IgD-negative memory B cell (primary cell): ENCODE measurements around the gene SIPA1L3. TPM values are rescaled to one million over a fixed set of nuclear protein-coding genes. Genes with fewer than 3 reads are reported as not detected.
A peak's percentile ranks its signal among the peaks of the same experiment; 100 is the strongest.
"Not testable (repeated sequence)": the region's sequence is repeated elsewhere in the genome, so short reads cannot be mapped to it uniquely, and the experiment has no call there.

Experiments
- H3K27ac Mint-ChIP-seq, 3 donors: one replicate each; pipeline ENCODE4 v1.8.0; 2020 to 2022; ENCODE audit warnings: mild to moderate bottlenecking in 3 of 3, mixed read lengths in 3 of 3, moderate library complexity in 1 of 3
- H3K27me3 Mint-ChIP-seq: one replicate; pipeline ENCODE4 v1.8.0; 2021; ENCODE audit warnings: mixed read lengths
- H3K36me3 Mint-ChIP-seq: one replicate; pipeline ENCODE4 v1.8.0; 2020; ENCODE audit warnings: mild to moderate bottlenecking, mixed read lengths
- H3K4me1 Mint-ChIP-seq, 3 donors: one replicate each; pipeline ENCODE4 v1.8.0; 2020 to 2022; ENCODE audit warnings: mixed read lengths in 3 of 3, mild to moderate bottlenecking in 1 of 3
- H3K4me3 Mint-ChIP-seq, 4 donors: one replicate each; pipeline ENCODE4 v1.8.0; 2020 to 2022; ENCODE audit warnings: mild to moderate bottlenecking in 4 of 4, mixed read lengths in 4 of 4, moderate library complexity in 3 of 4
- H3K9me3 Mint-ChIP-seq, 3 donors: one replicate each; pipeline ENCODE4 v1.8.0; 2020 to 2021; ENCODE audit warnings: mixed read lengths in 3 of 3, mild to moderate bottlenecking in 1 of 3
- polyA plus RNA-seq: library from polyadenylated mRNA; unstranded; fragments of 300-500 nt; fragmentation: Illumina TruSeq; gene quantifications from one replicate; pipeline ENCODE4 v1.2.3, GENCODE V29; 2021

SIPA1L3 gene, protein sequence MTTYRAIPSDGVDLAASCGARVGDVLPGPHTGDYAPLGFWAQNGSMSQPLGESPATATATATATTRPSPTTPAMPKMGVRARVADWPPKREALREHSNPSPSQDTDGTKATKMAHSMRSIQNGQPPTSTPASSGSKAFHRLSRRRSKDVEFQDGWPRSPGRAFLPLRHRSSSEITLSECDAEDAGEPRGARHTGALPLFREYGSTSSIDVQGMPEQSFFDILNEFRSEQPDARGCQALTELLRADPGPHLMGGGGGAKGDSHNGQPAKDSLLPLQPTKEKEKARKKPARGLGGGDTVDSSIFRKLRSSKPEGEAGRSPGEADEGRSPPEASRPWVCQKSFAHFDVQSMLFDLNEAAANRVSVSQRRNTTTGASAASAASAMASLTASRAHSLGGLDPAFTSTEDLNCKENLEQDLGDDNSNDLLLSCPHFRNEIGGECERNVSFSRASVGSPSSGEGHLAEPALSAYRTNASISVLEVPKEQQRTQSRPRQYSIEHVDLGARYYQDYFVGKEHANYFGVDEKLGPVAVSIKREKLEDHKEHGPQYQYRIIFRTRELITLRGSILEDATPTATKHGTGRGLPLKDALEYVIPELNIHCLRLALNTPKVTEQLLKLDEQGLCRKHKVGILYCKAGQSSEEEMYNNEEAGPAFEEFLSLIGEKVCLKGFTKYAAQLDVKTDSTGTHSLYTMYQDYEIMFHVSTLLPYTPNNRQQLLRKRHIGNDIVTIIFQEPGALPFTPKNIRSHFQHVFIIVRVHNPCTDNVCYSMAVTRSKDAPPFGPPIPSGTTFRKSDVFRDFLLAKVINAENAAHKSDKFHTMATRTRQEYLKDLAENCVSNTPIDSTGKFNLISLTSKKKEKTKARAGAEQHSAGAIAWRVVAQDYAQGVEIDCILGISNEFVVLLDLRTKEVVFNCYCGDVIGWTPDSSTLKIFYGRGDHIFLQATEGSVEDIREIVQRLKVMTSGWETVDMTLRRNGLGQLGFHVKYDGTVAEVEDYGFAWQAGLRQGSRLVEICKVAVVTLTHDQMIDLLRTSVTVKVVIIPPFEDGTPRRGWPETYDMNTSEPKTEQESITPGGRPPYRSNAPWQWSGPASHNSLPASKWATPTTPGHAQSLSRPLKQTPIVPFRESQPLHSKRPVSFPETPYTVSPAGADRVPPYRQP (N-terminal part only)
- 13.6 TPM for polyA plus RNA-seq

DNA sequence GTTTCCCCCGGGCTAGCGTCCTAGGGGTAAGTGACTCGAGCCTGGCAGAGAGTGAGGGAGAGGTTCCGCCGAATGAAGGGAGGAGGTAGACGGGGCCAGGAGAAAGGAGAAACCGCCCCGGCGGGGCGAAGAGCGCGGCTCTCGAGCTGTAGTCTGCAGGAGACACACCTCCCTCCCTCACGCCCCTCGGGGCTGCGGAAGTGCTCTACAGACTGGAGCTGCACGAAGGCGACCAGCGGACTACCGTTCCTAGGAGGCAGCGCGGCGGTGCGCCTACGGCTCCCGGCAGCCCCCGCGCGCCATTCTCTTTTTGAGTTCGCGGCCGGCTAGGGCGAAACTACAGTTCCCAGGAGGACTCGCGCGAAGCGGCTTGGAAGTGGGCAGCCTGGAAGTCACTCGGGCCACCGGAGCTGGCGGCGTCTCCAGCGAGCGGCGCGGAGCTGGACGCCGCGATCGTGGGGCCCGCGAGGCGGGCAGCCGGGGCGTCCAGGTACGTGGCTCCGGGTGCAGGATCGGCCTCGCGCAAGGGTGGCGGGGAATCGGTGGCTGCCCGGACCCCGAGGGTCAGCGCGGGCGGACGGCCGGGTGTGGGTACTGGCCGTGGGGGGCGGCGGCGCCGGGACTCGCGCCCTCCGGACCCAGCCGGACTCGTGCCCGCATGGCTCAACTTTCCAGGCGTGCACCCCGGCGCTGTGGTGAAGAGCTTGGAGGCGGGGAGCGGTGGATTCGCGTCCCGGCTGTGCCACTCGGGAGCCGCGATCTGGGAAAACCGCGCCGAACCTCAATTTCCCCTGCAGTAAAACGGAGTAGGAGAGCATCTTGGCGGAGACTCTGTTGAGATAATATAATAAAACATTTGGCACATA, at the start of gene SIPA1L3:
Gene SIPA1L3, plus strand, starts transcription at position 340 of the 866 bp plus-strand sequence. CDS start 174,358 bp downstream, outside the sequence.
- H3K27me3 Mint-ChIP-seq = no peaks in the 10 kb centered on the region
- H3K4me3 Mint-ChIP-seq = peak within 1 kb of the TSS; percentile 95 to 99 (median 98)
- no peaks in the 10 kb centered on the region for H3K36me3 Mint-ChIP-seq
- H3K9me3 Mint-ChIP-seq = no peaks in the 10 kb centered on the region
- peak within 1 kb of the TSS; percentile 93 to 97 (median 94) for H3K27ac Mint-ChIP-seq
- peaks cover 42 to 53% (median 49%) of the 10 kb centered on the region in 3 donors for H3K4me1 Mint-ChIP-seq

DNA sequence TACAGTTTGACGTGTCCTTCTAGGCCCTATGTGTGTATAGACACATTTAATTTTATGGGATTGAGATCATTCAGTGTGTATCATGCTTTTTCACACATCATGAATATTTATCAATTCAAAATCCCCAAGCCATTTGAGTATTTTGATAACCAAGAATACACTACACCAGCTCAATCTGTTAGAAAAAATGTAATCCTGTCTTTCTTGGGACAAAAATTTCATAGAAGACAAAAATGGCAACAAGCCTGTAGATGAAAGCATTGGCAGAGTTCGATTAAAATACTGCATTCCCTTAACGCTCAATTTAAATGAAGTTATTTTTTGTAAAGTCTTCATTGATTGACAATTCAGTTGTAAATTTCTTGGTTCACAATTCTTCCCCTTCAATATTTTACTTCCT, 42.5 kb upstream of the SIPA1L3 start:
- Mint-ChIP-seq H3K4me3 (no peak overlapping the region), H3K9me3 (peaks cover 0 to 5% (median 0%) of the 10 kb centered on the region in 3 donors), H3K4me1 (no peaks in the 10 kb centered on the region), H3K27ac (no peak overlapping the region), H3K36me3 (no peaks in the 10 kb centered on the region), H3K27me3 (peaks cover 2% of the 10 kb centered on the region)

DNA sequence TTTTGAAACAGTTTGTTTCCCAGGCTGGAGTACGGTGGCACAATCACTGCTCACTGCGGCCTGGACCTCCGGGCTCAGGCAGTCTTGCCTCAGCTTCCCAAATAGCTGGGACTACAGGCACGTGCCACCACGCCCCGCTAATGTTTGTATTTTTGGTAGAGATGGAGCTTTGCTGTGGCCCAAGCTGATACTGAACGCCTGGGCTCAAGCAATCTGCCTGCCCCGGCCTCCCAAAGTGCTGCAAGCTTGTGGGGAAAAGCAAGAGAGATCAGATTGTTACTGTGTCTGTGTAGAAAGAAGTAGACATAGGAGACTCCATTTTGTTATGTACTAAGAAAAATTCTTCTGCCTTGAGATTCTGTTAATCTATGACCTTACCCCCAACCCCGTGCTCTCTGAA, 41.1 kb upstream of the SIPA1L3 start:
- not testable (repeated sequence) for H3K27ac Mint-ChIP-seq, H3K36me3 Mint-ChIP-seq, H3K4me3 Mint-ChIP-seq, H3K9me3 Mint-ChIP-seq, H3K4me1 Mint-ChIP-seq, H3K27me3 Mint-ChIP-seq

DNA sequence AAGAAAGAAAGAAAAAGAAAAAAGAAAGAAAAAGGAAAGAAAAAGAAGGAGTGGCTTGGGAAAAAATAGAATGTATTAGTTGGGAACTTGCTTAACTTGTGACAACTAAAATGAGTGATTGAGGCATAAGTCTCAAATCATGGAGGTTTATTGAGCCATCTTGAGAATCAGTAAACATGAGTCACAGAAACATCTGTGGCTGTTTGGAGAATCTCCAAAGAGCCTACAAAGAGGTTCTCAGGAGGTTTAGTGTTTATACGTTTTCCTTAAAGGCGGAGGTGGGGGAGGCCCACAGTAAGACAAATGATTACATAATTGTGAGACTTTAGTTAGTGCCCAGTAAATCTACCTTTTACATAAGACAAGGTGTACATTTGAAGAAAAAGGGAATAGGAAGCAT, 39.2 kb upstream of the SIPA1L3 start:
- H3K36me3 Mint-ChIP-seq = no peaks in the 10 kb centered on the region
- peaks cover 4% of the 10 kb centered on the region for H3K27me3 Mint-ChIP-seq
- peaks cover 0 to 6% (median 0%) of the 10 kb centered on the region in 3 donors for H3K9me3 Mint-ChIP-seq
- no peak overlapping the region for H3K4me3 Mint-ChIP-seq
- peak overlapping the region in 1 of 3 donors; percentile 41 for H3K27ac Mint-ChIP-seq
- H3K4me1 Mint-ChIP-seq = no peaks in the 10 kb centered on the region

DNA sequence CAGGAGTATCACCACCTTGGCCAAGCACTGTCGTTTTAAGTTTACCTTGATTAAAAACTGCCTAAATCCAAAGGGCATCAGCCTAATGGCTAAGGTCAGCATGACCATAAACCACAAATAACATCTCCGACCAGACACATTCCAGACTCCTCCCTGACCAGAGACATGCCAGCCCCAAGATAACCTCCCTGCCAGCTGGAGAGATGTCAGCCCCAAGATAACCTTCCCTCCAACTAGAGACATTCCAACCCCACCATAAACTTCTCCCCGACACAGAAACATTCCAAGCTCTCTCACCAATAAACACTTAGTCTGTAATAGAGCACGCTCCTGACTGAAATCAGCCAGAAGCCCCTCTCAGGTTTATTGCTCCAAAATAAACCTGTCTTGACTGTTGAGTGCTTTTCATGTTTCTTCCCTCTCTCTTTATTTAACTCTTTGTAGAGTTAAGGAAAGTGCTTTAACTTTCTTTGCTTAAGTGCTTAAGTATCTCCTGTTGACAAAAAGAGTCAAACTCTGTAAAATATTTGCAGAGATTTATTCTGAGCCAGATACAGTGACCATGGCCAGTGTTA, 37.2 kb upstream of the SIPA1L3 start:
- no peak overlapping the region for H3K4me3 Mint-ChIP-seq
- peaks cover 4% of the 10 kb centered on the region for H3K27me3 Mint-ChIP-seq
- peaks cover 0 to 6% (median 0%) of the 10 kb centered on the region in 3 donors for H3K9me3 Mint-ChIP-seq
- no peaks in the 10 kb centered on the region for H3K36me3 Mint-ChIP-seq
- no peaks in the 10 kb centered on the region for H3K4me1 Mint-ChIP-seq
- H3K27ac Mint-ChIP-seq = no peak overlapping the region

DNA sequence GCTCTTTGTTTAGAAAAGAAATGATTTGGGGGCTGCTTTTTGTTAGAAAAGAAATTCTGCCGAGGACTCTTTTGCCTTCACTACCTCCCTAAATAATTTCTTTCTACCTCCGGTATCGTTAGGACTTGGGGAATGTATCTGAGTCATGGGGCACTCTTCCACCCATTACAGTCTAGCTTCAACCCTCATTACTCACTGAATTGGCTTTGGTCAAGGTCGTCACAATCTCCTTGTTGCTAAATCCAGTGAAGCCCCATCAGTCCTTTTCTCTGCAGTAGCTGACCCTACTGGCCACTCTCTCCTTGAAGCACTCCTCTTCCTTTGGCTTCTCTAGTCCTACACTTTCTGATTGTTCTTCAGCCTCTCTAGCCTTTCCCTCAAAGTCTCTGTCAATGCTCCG, 34.6 kb upstream of the SIPA1L3 start:
- Mint-ChIP-seq H3K27ac (peak overlapping the region in 1 of 3 donors; percentile 67), H3K4me1 (no peaks in the 10 kb centered on the region), H3K27me3 (peaks cover 5% of the 10 kb centered on the region), H3K4me3 (no peak overlapping the region), H3K9me3 (peaks cover 0 to 6% (median 0%) of the 10 kb centered on the region in 3 donors), H3K36me3 (no peaks in the 10 kb centered on the region)

DNA sequence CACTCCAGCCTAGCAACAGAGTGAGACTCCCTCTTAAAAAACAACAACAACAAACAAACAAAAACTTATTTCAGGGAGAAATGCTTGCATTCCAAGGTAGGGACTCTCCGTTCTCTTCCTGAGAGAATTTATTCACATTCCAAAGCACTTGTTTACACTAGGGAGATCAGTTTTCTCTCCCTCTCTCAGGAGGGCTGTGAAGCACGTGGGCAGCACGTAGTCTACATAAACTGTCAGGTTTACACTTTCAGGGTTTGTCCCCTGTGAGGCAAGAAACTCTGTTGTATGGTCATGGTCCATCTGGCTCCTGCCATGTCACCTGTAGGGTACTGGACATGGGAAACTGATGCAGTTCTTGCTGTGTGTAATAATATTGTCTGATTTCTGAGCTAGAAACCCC, 32.2 kb upstream of the SIPA1L3 start:
- no peaks in the 10 kb centered on the region for H3K4me1 Mint-ChIP-seq
- H3K36me3 Mint-ChIP-seq = no peaks in the 10 kb centered on the region
- peaks cover 0 to 3% (median 0%) of the 10 kb centered on the region in 3 donors for H3K9me3 Mint-ChIP-seq
- no peak overlapping the region for H3K27ac Mint-ChIP-seq
- H3K27me3 Mint-ChIP-seq = peaks cover 3% of the 10 kb centered on the region
- no peak overlapping the region for H3K4me3 Mint-ChIP-seq

DNA sequence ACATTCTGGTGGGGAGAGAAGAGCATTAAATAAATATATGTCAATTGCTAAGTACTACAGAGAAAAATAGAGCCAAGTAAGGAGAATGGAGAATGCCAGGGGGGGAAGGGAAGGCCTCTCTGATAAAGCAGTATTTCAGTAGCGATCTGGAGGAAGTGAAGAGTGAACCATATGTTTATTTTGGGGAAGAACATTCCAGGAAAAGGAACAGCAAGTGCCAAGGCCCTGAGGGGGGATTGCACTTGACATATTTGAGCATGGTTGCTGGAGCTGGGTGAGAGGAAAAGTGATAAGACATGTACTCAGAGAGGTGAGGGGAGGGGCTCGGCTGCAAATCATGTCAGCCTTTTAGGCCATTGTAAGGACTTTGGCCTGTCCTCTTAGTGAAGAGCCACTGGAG, 31.0 kb upstream of the SIPA1L3 start:
- Mint-ChIP-seq H3K4me3 (no peak overlapping the region), H3K4me1 (no peaks in the 10 kb centered on the region), H3K27ac (no peak overlapping the region), H3K9me3 (peaks cover 0 to 3% (median 0%) of the 10 kb centered on the region in 3 donors), H3K36me3 (no peaks in the 10 kb centered on the region), H3K27me3 (peaks cover 3% of the 10 kb centered on the region)

DNA sequence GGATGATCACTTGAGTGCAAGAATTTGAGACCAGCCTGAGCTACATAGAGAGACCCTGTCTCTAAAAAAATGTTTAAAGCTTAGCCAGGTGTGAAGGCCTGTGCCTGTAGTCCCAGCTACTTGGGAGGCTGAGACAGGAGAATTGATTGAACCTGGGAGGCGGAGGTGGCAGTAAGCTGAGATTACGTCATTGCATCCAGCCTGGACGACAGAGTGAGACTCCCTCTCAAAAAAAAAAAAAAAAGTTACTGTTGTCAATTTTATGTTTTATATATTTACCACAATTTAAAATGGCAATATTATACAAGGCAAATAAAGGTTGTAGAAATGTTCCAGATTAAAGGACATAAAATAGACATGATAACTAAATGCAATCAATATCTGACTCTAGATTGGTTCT, 29.9 kb upstream of the SIPA1L3 start:
- H3K36me3 Mint-ChIP-seq = no peaks in the 10 kb centered on the region
- H3K4me3 Mint-ChIP-seq = no peak overlapping the region
- H3K27me3 Mint-ChIP-seq = peaks cover 3% of the 10 kb centered on the region
- no peaks in the 10 kb centered on the region for H3K4me1 Mint-ChIP-seq
- no peak overlapping the region for H3K27ac Mint-ChIP-seq
- peaks cover 0 to 3% (median 0%) of the 10 kb centered on the region in 3 donors for H3K9me3 Mint-ChIP-seq

DNA sequence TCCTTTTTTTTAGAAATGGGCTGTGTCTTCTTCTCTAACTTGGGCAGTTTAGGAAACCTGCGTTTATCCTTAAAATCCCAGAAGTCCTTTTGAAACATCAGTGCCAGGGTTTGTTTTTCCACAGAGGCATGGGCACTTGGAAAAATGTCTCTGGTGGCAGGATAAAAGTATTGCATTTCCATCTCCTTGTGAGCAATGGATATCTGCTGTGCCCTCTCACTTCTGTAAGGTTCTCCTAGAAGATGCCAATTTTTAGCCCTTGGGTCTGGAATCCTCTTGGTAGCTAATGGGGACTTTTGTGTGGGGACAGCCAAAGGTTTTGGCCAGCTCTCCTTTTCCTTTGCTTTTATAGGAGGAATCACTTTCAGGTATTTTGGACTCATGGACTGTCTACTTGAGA, 21.6 kb upstream of the SIPA1L3 start:
- no peaks in the 10 kb centered on the region for H3K36me3 Mint-ChIP-seq
- peaks cover 0 to 3% (median 0%) of the 10 kb centered on the region in 3 donors for H3K9me3 Mint-ChIP-seq
- H3K4me3 Mint-ChIP-seq = no peak overlapping the region
- no peaks in the 10 kb centered on the region for H3K27me3 Mint-ChIP-seq
- no peak overlapping the region for H3K27ac Mint-ChIP-seq
- no peaks in the 10 kb centered on the region for H3K4me1 Mint-ChIP-seq

DNA sequence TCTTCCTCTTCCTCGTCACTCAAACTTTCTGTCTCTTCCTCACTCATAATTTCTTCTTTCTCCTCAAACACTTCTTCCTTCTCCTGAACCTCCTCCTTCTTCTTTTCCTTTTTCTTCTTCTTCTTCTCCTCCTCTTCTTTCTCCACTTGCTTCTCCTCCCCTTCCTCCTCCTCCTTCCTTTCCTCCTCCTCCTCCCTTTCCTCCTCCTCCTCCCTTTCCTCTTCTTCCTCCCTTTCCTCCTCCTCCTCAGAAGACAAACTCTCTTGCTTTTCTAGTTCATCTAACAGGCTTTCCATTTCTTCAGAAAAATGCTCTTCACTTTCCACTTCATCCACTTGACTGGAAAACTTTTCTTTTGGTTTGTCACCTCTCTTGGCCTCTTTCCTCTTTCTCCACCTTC, 20.4 kb upstream of the SIPA1L3 start:
- H3K4me3 Mint-ChIP-seq = no peak overlapping the region
- H3K9me3 Mint-ChIP-seq = peaks cover 0 to 3% (median 0%) of the 10 kb centered on the region in 3 donors
- H3K36me3 Mint-ChIP-seq = no peaks in the 10 kb centered on the region
- H3K4me1 Mint-ChIP-seq = no peaks in the 10 kb centered on the region
- H3K27ac Mint-ChIP-seq = no peak overlapping the region
- no peaks in the 10 kb centered on the region for H3K27me3 Mint-ChIP-seq

DNA sequence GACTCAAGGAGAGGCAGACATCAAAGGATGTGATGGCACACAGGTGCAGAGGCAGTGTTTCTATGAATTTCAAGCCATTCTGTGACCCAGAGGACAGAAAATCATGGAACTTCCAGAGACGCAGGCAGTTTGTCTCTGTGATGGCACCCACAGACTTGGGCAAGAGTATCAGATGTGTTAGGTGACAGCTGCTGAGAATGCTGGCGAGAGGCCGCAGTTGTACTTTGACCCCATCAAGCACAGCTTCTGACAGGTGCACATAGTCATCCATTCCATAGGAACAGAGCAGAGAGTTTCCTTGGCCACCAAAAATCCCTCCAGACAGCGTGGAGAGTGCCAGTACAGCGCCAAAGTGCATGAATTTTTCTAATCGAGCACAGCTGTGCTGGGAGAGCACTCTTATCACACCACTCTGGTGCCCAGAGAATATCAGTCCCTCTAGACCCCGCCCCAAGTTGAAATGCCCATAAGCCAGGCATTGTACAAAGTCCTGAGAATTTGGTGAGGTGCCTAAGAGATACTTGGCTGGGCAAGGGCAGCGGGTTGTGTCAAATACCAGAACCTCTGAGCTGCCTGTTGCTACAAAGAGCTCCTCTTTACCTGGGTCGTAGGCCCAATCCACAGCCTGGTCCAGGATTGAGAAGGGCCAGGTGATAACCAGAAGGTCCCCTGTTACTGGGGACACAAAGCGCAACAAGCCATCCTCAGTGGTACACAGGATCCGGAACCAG, 13.0 kb upstream of the SIPA1L3 start:
- no peaks in the 10 kb centered on the region for H3K9me3 Mint-ChIP-seq
- H3K27me3 Mint-ChIP-seq = peaks cover 6% of the 10 kb centered on the region
- no peaks in the 10 kb centered on the region for H3K36me3 Mint-ChIP-seq
- H3K27ac Mint-ChIP-seq = peak overlapping the region in 1 of 3 donors; percentile 17
- H3K4me3 Mint-ChIP-seq = no peak overlapping the region
- H3K4me1 Mint-ChIP-seq = peaks cover 4 to 7% (median 6%) of the 10 kb centered on the region in 3 donors

DNA sequence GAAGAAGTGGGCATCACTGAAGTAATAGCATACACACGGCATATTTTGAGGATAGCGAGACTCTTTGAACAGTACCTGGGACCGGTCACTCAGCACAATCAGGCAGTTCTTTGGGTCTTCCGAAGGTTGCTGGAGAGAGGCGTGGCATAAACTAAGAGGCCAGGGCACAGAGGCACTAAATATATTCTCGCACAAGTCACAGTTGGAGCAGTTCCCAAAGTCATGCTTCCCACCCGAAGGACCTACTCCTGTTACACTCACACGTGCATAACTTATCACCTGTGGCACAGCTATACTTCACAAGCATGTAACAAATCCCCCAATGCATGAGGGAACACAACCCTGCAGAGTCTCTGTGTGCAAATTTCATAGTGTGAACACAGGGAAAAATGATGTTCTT, 10.8 kb upstream of the SIPA1L3 start:
- Mint-ChIP-seq H3K4me1 (peaks cover 4 to 7% (median 6%) of the 10 kb centered on the region in 3 donors), H3K9me3 (no peaks in the 10 kb centered on the region)

More for the DNA sequence above, 10.8 kb upstream of the SIPA1L3 start:
- Mint-ChIP-seq H3K36me3 (no peaks in the 10 kb centered on the region), H3K27ac (no peak overlapping the region), H3K27me3 (peaks cover 6% of the 10 kb centered on the region), H3K4me3 (no peak overlapping the region)
